Umbilical cord (tissue), 2 donors: ENCODE results near the gene PRSS36. TPM values are rescaled to one million over a fixed set of nuclear protein-coding genes. Genes with fewer than 3 reads are reported as not detected.
"Not testable (repeated sequence)": the region's sequence is repeated elsewhere in the genome, so short reads cannot be mapped to it uniquely, and the experiment has no call there.

Experiments
- DNase-seq: peaks from one replicate; pipeline ENCODE4 v3.0.0-alpha.2; 2015; ENCODE audit warnings: low spot score
- total RNA-seq: library from RNA; depleted of rRNA; stranded (reverse); fragments of >200 nt; gene quantifications from one replicate; pipeline ENCODE4 v1.2.3, GENCODE V29; 2014; ENCODE audit warnings: low replicate concordance; ENCODE audit not compliant: insufficient read depth

The PRSS36 gene
- total RNA-seq, 1 donor from 2014 or later: 0.48 TPM

DNA sequence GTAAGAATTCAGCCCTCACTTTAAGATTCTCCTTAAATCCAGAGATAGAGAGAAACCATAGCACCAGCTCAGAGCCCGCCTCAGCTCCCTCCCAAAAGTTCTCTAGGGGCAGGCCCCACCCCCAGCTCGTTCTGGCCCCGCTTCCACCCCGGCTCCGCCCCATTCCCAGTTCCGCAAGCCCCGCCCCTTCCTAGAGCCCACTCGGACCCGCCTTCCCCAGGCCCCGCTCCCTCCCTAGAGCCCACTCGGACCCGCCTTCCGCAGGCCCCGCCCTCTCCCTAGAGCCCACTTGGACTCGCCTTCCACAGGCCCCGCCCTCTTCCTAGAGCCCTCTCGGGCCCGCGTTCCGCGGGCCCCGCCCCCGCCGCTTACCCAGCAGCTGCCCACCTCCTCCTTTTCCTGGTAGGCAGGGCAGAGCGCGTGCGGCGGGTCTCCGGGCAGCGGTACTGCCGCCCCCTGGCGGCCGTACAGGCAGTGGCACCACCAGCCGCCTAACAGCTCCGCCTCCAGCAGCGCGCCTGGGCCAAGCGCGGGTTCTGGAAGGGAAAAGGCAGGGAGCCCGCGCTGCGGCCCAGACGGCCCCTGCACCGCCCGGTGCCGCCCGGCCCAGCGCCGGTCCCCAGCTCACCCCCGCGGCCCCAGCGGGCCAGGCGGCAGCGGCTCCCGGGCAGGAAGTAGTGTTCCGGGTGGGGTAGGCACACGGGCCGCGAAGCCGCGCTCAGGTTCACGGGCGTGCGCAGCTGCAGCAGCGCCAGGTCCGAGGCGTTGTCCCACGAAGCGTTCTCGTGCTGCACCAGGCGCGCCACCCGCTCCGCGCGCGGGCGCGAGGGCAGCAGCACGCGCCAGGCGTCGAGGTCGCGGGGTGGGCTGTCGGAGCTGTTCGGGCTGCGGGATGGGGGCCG is 7.5 kb downstream of the PRSS36 start:
- peak; percentile 100 for DNase-seq

DNA sequence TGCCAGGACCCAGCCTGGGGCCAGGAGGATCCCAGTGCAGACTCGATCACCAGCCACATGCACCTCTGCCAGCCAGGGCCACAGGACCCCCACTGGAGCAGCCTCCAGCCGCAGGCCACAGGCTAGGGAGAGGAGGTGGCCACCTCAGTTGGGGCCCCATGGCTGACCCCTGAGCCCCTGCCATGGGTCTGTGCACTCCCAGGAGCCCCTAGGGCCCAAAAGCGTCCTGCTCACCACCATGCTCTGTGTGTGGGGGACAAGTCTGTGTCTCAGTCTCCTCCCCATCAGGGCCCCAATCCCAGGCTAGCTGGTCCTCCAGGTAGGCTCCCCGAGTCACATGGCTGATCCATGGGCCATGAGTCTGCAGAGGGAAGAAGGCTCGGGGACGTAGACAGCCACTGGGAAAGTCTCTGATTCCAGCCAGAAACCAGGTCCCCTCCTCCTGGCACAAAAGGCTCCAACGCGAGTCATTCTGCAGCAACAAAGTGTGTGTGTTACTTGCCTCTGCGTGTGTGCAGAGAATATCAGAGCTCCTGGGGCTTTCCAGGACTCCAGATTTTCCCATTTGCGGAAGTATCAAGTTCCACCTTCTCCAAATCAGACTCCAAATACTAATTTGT is 8.3 kb downstream of the PRSS36 start:
- no peak for DNase-seq

DNA sequence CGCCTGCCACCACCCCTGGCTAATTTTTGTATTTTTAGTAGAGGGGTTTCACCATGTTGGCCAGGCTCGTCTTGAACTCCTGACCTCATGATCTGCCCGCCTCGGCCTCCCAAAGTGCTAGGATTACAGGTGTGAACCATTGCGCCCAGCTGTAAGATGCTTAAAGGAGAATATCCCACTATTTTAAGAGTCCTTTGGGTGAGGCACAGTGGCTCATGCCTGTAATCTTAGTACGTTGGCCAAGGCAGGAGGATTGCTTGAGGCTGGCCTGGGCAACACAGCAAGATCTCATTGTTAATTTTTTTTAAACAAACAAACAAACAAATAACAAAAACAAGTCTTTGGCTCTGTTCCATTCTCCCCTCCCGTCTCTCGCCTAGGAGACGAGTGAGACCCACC is 8.8 kb downstream of the PRSS36 start:
- not testable (repeated sequence) for DNase-seq

DNA sequence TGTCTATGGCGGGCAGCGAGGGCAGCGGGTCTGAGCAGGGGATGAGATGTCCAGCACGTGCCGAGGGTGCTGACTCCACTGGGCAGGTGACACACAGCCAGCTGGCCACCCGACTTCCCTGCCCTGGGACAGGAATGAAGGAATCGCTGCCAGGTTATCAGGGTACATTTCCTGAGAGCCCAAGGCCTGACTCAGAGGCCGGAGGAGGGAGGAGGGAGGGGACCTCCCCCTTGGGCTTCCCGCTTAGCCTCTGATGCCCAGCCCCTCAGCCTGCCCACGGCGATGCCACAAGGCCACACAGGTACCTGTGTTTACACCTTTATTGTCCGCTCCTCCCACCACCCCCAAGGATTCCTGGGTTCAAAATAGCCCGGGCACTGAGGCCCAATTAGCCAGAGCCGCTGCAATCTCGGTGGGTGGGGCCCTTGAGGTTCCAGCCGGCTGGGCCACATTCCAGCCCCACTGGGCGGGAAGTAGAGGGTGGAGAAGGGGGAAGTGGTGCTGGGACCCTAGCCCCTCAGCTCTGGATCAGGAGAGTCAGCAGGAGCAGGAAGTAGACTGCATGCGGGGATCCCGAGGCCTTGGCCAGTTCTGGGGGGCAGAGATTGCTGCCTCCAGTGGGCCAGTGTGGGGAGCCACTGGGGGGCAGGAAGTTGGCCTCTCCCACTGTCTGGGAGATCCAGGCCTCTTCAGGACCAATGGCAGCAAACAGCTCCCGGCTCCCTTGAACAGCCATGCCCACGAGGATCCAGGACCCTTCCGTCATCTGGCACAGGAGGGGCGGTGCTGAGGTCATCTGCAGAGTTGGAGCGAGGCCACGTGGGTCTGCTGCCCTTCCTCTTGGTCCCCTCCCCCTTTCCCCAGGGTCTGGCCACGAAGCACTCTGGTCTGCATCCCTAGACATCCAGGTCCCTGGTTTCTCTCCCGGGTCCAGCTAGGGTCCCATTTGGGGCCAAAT is 11.0 kb downstream of the PRSS36 start:
- peak; percentile 61 for DNase-seq

DNA sequence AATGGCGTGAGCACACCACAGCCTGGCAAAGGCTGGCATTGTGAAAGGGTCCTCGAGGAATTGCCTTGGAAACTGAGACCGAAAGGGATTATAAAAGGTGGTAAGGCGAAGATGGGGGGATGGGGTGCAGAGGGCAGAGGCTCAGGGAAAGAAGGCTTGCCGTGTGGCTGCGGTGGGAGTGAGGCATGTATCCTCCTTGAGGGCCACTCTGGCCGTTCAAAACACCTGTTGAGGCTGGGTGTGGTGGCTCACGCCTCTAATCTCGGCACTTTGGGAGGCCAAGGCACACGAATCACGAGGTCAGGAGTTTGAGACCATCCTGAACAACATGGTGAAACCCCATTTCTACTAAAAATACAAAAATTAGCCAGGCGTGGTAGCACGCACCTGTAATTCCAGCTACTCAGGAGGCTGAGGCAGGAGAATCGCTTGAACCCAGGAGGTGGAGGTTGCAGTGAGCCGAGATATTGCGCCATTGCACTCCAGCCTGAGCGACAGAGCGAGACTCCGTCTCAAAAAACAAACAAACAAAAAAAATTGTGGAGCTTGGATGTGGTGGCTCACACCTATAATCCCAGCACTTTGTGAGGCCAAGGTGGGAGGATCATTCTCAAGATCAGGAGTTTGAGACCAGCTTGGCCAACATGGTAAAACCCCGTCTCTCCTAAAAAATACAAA is 12.9 kb downstream of the PRSS36 start:
- DNase-seq: not testable (repeated sequence)

DNA sequence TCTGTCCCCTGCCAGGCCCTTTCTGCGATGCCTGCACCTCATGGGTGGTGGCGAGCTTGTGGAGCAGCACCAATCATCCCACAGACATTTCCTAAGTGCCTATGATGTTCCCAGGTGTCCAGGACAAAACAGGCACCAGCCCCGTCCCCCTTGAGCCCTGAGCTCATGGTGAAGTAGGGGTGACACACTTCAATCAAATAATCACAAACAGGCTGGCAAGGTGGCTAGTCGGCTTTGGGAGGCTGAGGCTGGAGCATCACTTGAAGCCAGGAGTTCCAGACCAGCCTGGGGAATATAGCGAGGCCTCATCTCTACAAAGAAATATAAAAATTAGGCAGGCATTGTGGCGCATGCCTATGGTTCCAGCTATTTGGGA is 13.6 kb downstream of the PRSS36 start:
- DNase-seq: no peak

DNA sequence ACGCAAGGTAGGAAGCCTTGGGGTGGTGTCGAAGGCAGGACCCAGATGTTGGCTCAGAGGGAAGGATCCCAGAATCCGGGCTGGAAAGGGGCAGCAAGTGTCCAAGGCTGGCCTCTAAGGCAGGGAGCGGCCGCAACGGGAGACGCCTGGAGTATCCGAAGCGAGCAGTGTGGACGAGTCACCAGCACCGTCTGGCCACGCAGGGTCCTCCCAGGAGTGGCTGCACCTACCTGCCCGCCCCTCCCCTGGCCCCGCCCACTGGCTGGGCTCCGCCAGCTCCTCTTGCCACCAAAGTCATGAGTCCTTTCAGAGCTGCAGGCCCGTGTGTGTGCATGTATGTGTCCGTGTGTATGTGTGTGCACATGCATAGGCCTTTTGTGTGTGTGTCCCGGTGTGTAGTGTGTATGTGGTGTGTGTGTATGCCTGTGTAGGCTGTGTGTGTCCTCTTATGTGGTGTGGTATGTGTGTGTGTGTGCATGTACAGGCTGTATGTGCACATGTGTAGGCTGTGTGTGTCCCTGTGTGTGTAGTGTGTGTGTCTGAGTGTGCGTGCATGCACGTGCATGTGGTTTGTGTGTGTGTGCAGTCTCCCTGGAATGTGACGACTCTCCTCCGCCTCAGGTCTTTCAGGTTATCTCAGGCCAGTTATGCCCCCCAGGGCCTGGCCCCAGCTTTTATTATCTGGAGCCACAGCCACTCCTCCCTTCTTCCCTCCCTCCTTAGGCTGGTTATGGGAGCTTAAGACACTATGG is 14.2 kb downstream of the PRSS36 start, which contains the start of gene PRSS8:
PRSS8 (minus strand) TSS at position 193 of the 752 bp plus-strand sequence. CDS start 229 bp downstream, outside the sequence.
- no peak for DNase-seq

DNA sequence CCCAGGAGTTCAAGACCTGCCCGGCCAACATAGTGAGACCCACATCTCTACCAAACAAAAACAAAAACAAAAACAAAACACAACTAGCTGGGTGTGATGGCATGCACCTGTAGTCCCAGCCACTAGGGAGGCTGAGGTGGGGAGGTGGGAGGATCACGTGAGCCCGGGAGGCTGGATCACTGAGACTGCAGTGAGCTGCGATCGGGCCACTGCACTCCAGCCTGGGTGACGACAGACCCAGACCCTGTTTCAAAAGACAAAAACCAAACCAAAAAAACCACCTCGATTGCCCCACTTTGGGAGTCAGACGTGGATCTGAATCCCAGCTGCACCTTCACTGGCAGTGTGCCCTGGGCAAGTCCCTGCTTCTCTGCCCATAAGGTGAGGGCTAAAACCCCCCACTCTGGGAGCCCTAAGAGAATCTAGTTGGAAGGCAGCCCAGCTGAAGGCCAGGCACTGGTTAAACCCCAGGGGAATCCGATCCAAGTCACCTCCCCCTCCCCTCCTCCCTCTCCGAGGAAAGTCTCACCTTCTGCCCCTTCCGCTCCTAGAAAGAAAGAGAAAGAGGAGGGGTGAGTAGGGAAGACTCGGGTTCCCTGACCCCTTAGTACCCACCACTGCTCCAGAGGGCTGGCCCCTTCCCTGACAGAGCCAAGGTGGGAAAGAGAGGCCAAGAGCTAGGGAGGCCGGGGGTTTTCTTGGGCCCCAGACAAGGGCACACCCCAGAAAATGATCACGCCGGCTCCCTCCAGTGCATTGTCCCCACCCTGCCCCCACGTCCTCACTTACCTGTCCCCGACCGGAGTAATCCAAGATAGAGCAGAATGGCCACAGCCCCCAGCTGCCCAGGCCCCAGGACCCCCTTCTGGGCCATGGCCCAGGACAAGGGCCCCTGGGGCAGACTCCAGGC is 15.0 kb downstream of the PRSS36 start:
- no peak for DNase-seq

DNA sequence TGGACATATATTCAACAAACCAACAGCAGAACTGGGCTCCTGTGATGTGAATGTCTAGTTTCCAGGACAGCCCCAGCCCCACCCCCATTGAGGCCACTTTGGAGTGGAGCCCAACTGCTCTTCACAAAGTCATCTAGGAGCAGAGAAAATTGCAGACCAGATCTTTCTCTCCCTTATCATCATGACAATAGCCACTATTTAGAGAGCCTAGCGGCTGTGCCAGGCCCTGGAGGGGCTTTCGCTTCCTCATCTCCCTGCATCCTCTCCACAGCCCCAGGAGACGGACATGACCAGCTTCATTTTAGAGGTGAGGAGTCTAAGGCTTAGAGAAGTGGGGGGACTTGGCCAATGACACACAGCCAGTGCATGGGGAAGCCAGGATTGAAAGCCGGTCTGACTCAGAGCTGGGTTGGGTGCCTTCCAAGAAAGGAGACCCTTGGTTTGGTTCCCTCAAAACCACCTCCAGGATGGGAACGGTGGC is 15.7 kb downstream of the PRSS36 start:
- no peak for DNase-seq

DNA sequence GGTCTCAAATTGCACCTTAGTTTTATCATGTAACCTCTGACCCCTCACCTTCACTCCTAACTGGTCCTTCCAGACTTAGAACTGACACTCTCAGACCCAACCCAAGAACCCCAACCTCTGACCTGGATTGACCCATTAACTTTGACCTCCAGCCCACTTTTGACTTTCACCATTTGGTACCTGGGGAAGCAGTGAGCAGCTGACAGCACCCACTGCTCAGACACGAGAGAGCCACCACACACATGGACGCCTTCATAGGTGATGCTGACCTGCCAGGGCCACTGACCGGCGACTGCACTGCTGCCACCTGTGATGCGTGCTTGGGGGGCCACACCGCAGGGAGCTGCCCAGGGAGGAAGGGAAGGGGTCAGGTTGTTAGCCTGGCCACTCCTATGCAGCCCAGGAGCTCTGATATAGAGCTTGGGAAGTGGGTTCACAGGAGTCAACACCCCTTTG is 16.8 kb downstream of the PRSS36 start:
- DNase-seq: no peak

DNA sequence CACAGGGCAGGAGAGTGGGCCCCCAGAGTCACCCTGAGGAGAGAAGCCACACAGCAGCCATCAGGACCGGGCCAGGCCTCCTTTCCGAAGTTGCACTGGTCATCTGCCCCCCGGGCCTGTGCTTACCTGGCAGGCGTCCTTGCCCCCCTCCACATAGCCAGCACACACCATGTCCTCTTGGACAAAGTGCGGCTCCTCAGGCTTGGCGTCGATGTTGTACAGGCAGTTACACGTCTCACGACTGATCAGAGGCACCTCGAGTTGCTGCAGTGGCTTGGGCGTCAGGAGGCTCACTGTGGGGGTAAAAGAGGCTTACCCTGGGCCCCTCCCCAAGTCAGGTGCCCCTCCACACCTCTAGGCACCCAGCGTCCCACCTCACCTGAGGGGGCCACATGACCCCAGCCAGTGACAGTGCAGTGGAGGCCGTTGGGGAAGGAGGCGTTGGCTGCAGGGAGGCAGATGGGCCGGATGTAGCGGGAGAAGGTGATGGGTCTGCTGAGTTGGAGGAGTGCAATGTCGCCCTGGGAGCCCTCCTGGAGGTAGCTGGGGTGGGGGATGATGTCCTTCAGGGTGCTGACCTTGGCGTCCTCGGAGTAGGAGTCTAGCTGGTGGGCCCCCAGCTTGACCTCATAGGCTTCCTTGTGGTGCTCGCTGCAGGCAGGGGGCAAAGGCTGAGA is 17.4 kb downstream of the PRSS36 start:
- DNase-seq: no peak

DNA sequence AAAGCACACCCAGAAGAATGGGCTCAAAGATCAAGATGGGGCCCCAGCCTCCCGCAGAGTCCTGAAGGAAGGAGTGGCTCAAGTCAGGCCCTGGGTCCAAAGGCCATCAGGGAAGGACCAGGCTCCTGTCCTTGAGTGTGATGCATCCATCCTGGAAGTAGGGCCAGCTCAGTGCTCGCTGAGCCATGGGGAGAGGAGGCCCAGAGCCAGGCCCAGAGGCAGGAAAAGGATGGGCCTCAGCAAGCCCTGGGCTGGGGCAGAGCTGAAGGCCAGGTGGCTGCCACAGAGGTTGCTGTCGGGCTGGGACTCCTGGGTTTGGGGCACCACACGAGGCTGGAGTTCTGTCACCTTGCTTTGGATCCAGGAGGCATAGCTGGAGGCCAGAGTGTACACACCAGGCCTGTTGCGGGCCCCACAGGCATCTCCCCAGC is 18.0 kb downstream of the PRSS36 start:
- no peak for DNase-seq

DNA sequence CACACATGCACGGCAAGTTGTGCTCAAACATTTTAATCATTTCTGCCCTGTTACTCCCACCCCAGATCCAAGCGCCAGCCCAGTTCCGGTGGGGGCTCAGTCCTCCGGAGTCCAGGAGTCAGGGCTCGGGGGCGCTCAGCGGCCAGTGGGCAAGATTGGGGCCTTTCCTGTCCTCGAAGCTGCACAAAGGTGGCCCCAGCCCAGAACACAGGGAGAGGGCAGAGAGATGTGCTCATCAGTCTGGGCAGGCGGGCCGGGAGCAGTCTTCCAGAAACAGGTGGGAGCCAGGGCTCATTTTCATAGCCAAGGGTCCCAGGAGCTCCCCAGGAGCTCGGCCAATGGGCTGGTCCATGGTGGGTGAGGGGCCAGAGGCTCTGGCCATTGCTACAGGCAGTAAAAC is 18.4 kb downstream of the PRSS36 start:
- no peak for DNase-seq

DNA sequence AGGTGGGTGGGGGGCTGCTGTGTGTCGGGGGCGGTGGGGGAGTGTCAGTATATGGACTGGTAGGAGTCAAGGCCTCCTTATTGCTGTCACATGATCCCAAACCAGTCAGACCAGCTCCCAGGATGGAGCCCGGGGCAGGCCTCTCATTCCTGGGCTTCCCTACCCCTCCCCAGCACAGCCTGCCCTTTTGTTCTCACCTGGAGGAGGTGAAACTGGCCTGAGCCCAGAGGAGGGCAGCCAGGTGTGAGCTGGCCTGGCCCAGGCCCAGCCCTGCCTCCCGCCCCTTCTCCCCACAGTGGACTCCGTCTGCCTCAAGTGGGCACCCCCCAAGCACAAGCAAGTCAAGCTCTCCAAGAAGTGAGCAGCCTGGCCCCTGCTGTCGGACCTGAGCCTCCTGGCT is 19.0 kb downstream of the PRSS36 start:
- DNase-seq: no peak

DNA sequence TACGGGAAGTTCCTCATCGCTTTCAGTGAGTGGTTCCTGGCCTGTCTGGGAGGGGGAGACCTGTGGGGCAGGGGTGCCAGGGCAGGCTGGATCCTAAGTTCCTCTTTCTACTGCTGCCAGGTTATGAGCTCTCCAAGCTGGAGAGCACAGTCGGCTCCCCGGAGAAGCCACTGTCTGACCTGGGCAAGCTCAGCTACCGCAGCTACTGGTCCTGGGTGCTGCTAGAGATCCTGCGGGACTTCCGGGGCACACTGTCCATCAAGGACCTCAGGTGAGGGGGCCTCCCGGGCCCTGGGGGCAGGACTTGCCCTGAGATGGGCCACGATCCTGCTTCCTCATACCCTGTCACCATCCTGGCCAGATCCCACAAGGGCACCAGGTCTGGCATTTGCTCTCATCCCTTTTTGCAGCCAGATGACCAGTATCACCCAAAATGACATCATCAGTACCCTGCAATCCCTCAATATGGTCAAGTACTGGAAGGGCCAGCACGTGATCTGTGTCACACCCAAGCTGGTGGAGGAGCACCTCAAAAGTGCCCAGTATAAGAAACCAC is 19.5 kb downstream of the PRSS36 start:
- DNase-seq: no peak

DNA sequence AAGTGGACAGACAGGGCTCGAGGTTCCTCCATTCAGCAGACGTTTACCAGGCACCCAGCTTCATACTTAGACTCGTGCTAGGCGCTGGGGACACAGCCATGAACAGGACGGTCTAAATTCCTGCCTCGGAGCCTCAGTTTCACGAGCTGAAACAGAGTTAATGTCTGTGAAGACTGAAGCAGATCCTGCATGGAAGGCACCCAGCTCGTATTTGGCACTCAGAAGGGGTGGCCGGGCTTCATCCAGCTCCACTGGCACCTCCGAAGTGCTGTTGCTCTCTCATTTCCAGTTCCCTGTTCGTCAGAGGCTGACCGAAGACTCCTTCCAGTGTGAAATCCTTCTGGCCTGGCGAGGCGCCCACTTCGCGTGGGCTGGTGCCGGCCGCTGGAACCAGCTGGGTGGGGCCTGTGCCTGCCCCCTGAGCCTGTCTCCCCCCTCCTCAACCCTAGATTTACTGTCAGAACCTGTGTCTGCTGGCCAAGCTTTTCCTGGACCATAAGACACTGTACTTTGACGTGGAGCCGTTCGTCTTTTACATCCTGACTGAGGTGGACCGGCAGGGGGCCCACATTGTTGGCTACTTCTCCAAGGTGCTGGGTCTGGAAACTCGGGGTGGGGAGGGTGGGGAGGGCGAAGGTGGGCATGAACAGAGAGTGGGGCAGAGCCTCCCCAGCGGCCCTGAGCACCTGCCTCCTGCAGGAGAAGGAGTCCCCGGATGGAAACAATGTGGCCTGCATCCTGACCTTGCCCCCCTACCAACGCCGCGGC is 20.1 kb downstream of the PRSS36 start:
- no peak for DNase-seq
